Neural cell (in vitro differentiated cells): ENCODE measurements around the gene COL4A1. TPM values are rescaled to one million over a fixed set of nuclear protein-coding genes. Genes with fewer than 3 reads are reported as not detected.

Experiments
- H2AFZ ChIP-seq: fragments of 200-600, 300-800 bp; sonication (generic), shearing (Covaris generic); 2 replicates; pipeline ENCODE4 v1.6.0; 2014; ENCODE audit warnings: low read depth, mild to moderate bottlenecking, antibody characterized with exemption, low read length, moderate library complexity
- H3F3A ChIP-seq: fragments of 200-600 bp; shearing (Covaris generic); 2 replicates; pipeline ENCODE4 v1.6.1; 2016; ENCODE audit warnings: mild to moderate bottlenecking, moderate library complexity, mixed read lengths, antibody characterized with exemption, low read length; ENCODE audit not compliant: insufficient read depth, poor library complexity, severe bottlenecking
- H3K27ac ChIP-seq: fragments of 200-600, 300-800 bp; sonication (generic), shearing (Covaris generic); 2 replicates; pipeline ENCODE4 v1.5.1; 2014; ENCODE audit warnings: mild to moderate bottlenecking, low read length, moderate library complexity
- H3K27me3 ChIP-seq: fragments of 300-800, 200-600 bp; sonication (generic), shearing (Covaris generic); 2 replicates; pipeline ENCODE4 v1.6.0; 2014; ENCODE audit warnings: mild to moderate bottlenecking, low read depth, low read length, moderate library complexity; ENCODE audit not compliant: insufficient read depth
- H3K36me3 ChIP-seq: fragments of 300-800, 200-600 bp; sonication (generic), shearing (Covaris generic); 2 replicates; pipeline ENCODE4 v1.5.1; 2014; ENCODE audit warnings: mild to moderate bottlenecking, antibody characterized with exemption, low read length, moderate library complexity; ENCODE audit not compliant: insufficient read depth
- H3K4me2 ChIP-seq: fragments of 300-800, 200-600 bp; sonication (generic), shearing (Covaris generic); 2 replicates; pipeline ENCODE4 v1.6.0; 2014; ENCODE audit warnings: mild to moderate bottlenecking, low read length
- H3K4me3 ChIP-seq: fragments of 300-800, 200-600 bp; sonication (generic), shearing (Covaris generic); 2 replicates; pipeline ENCODE4 v1.5.1; 2014; ENCODE audit warnings: mild to moderate bottlenecking, low read length, moderate library complexity
- H3K79me2 ChIP-seq: fragments of 200-600 bp; shearing (Covaris generic); replicated peaks from 2 replicates; pipeline ENCODE4 v1.6.0; 2014; ENCODE audit warnings: mild to moderate bottlenecking, low read length, moderate library complexity; ENCODE audit not compliant: insufficient read depth
- H3K9ac ChIP-seq: fragments of 300-800, 200-600 bp; sonication (generic), shearing (Covaris generic); 2 replicates; pipeline ENCODE4 v1.6.1; 2016; ENCODE audit warnings: mild to moderate bottlenecking, low read length, mixed read lengths
- H3K9me2 ChIP-seq: fragments of 200-600 bp; shearing (Covaris generic); 2 replicates; pipeline ENCODE4 v1.6.1; 2016; ENCODE audit warnings: mild to moderate bottlenecking, low read length, mixed read lengths; ENCODE audit not compliant: insufficient read depth
- H3K9me3 ChIP-seq: fragments of 200-600, 300-800 bp; sonication (generic), shearing (Covaris generic); 2 replicates; pipeline ENCODE4 v1.6.1; 2016; ENCODE audit warnings: mild to moderate bottlenecking, mixed run types, low read length, moderate library complexity, mixed read lengths
- H4K20me1 ChIP-seq: fragments of 200-600 bp; shearing (Covaris generic); 2 replicates; pipeline ENCODE4 v1.6.1; 2016; ENCODE audit warnings: mild to moderate bottlenecking, mixed run types; ENCODE audit not compliant: insufficient read depth
- CTCF ChIP-seq: fragments of 450-650 bp; IDR thresholded peaks from 2 replicates; pipeline ENCODE4 v1.5.1; 2014; ENCODE audit warnings: antibody characterized with exemption, mild to moderate bottlenecking, moderate library complexity; ENCODE audit not compliant: poor library complexity, severe bottlenecking
- EP300 ChIP-seq: fragments of 450-650 bp; conservative IDR thresholded peaks from 2 replicates; pipeline ENCODE4 v1.6.1; 2014; ENCODE audit warnings: antibody characterized with exemption, mild to moderate bottlenecking, moderate library complexity; ENCODE audit not compliant: poor library complexity, severe bottlenecking
- EZH2 ChIP-seq: fragments of 200-600, 300-800 bp; shearing (Covaris generic), sonication (generic); IDR thresholded peaks from 2 replicates; pipeline ENCODE4 v1.6.1; 2014; ENCODE audit warnings: antibody characterized with exemption, low read length, borderline replicate concordance, mild to moderate bottlenecking; ENCODE audit not compliant: insufficient read depth, poor library complexity, severe bottlenecking
- MXI1 ChIP-seq: fragments of 450-650 bp; conservative IDR thresholded peaks from 2 replicates; pipeline ENCODE4 v1.6.1; 2014; ENCODE audit warnings: antibody characterized with exemption, mild to moderate bottlenecking; ENCODE audit not compliant: poor library complexity, severe bottlenecking
- POLR2AphosphoS5 ChIP-seq: IDR thresholded peaks from 2 replicates; pipeline ENCODE4 v1.6.1; 2012
- RAD21 ChIP-seq: fragments of 450-650 bp; conservative IDR thresholded peaks from 2 replicates; pipeline ENCODE4 v1.6.1; 2014; ENCODE audit warnings: antibody characterized with exemption, mild to moderate bottlenecking, moderate library complexity
- REST ChIP-seq: IDR thresholded peaks from 2 replicates; pipeline ENCODE4 v1.6.1; 2012; ENCODE audit warnings: borderline replicate concordance
- SMC3 ChIP-seq: fragments of 450-650 bp; conservative IDR thresholded peaks from 2 replicates; pipeline ENCODE4 v1.6.1; 2014; ENCODE audit warnings: antibody characterized with exemption, mild to moderate bottlenecking, moderate library complexity; ENCODE audit not compliant: poor library complexity
- TAF1 ChIP-seq: IDR thresholded peaks from 2 replicates; pipeline ENCODE4 v1.6.1; 2012; ENCODE audit warnings: low read depth
- polyA plus RNA-seq: library from polyadenylated mRNA; depleted of rRNA; stranded (reverse); fragments of >200 nt; gene quantifications from 2 replicates; pipeline ENCODE4 v1.2.3, GENCODE V29; 2014

Gene COL4A1
- polyA plus RNA-seq, 1 donor from 2014 or later: 13.1 TPM

DNA sequence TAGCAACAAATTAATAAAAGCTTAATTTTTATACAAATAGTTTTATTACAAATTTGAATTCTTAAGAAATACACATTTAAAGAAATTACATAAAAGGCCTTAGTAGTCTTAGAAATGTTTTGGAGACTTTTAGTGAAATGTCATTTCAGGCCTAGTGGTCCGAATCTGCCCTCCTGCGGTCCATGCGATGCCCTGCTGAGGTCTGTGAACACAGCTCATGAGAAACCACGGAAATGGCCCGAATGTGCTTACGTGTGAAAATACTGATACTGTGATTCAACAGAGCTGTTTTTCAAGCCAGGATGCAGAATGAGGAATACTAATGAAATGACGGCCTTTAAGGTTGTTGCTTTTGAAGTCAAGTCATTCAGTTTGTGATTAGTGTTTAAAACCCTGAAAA, 157.9 kb downstream of the COL4A1 start:
- Histone ChIP-seq H3F3A (no peaks in the 10 kb centered on the region), H3K9me2 (no peaks in the 10 kb centered on the region), H3K27me3 (no peaks in the 10 kb centered on the region), H3K9ac (no peak overlapping the region), H3K36me3 (no peaks in the 10 kb centered on the region), H3K4me3 (no peak overlapping the region), H3K9me3 (no peaks in the 10 kb centered on the region), H2AFZ (no peak overlapping the region), H3K27ac (no peak overlapping the region), H4K20me1 (no peaks in the 10 kb centered on the region), H3K4me2 (no peak overlapping the region), H3K79me2 (no peaks in the 10 kb centered on the region)
- no peak for TF ChIP-seq EP300
- no peak for TF ChIP-seq RAD21
- no peak for TF ChIP-seq CTCF
- no peak for TF ChIP-seq SMC3
- TF ChIP-seq TAF1: no peak
- TF ChIP-seq POLR2AphosphoS5: no peak
- no peak for TF ChIP-seq MXI1

DNA sequence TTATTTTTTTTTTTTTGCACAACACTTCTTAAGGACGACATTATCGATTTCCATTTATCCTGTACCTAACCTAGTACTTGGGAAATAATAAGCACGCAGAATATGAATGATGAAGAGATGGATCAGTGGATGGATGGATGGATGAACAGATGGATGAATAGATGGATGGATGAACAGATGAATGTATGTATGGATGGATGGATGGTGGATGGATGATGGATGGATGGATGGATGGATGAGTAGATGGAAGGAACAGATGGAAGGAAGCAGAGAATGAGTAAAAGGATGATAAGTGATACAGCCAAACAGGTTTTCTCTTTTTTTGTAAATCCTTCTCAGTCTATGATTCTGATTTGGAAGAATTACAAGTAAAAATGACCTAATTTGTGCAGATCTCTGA, 166.9 kb downstream of the COL4A1 start:
- no peak overlapping the region for H3K4me3 ChIP-seq
- no peak overlapping the region for H3K4me2 ChIP-seq
- peaks cover 18% of the 10 kb centered on the region for H3K27me3 ChIP-seq
- no peaks in the 10 kb centered on the region for H3K9me2 ChIP-seq
- no peak overlapping the region for H3K27ac ChIP-seq
- no peaks in the 10 kb centered on the region for H3K9me3 ChIP-seq
- no peak for TF ChIP-seq EP300
- no peak for TF ChIP-seq SMC3
- no peak for TF ChIP-seq CTCF
- no peak for TF ChIP-seq POLR2AphosphoS5
- no peak for TF ChIP-seq REST
- no peak for TF ChIP-seq TAF1
- TF ChIP-seq RAD21: no peak
- no peak for TF ChIP-seq MXI1
- no peak for TF ChIP-seq EZH2
- no peaks in the 10 kb centered on the region for H3K36me3 ChIP-seq
- H3K9ac ChIP-seq: no peak overlapping the region
- H4K20me1 ChIP-seq: no peaks in the 10 kb centered on the region
- H2AFZ ChIP-seq: no peak overlapping the region
- H3F3A ChIP-seq: no peaks in the 10 kb centered on the region
- no peaks in the 10 kb centered on the region for H3K79me2 ChIP-seq
